Trophoblast cell (in vitro differentiated cells and primary cell): ENCODE results near the gene CBLIF.
"Not testable (repeated sequence)": the region's sequence is repeated elsewhere in the genome, so short reads cannot be mapped to it uniquely, and the experiment has no call there.

Experiments
- DNase-seq, 2 donors: peaks; one replicate each; pipeline ENCODE4 v3.0.0-alpha.2; 2016
- H2AFZ ChIP-seq: 2 replicates; pipeline ENCODE4 v1.6.1; 2013; ENCODE audit warnings: low read length, moderate library complexity, mild to moderate bottlenecking; ENCODE audit not compliant: insufficient read depth, poor library complexity
- H2AK5ac ChIP-seq: 2 replicates; pipeline ENCODE4 v1.6.1; 2013; ENCODE audit warnings: mild to moderate bottlenecking, low read length
- H2BK120ac ChIP-seq: 2 replicates; pipeline ENCODE4 v1.6.1; 2013; ENCODE audit warnings: low read length, mild to moderate bottlenecking, moderate library complexity; ENCODE audit not compliant: insufficient read depth, poor library complexity
- H2BK12ac ChIP-seq: 2 replicates; pipeline ENCODE4 v1.6.1; 2013; ENCODE audit warnings: mild to moderate bottlenecking, low read length, moderate library complexity
- H2BK5ac ChIP-seq: 2 replicates; pipeline ENCODE4 v1.6.1; 2013; ENCODE audit warnings: low read length, low read depth, moderate library complexity, mild to moderate bottlenecking; ENCODE audit not compliant: poor library complexity
- H3K14ac ChIP-seq: 2 replicates; pipeline ENCODE4 v1.6.1; 2013; ENCODE audit warnings: mild to moderate bottlenecking, low read length
- H3K18ac ChIP-seq: 2 replicates; pipeline ENCODE4 v1.6.1; 2013; ENCODE audit warnings: mild to moderate bottlenecking, low read length
- H3K23ac ChIP-seq: 2 replicates; pipeline ENCODE4 v1.6.1; 2013; ENCODE audit warnings: low read length
- H3K27ac ChIP-seq: 2 replicates; pipeline ENCODE4 v1.5.1; 2013; ENCODE audit warnings: low read depth, mild to moderate bottlenecking, inconsistent platforms, low read length, moderate library complexity
- H3K27me3 ChIP-seq: 2 replicates; pipeline ENCODE4 v1.6.1; 2013; ENCODE audit warnings: inconsistent platforms, mild to moderate bottlenecking, low read length, moderate library complexity; ENCODE audit not compliant: insufficient read depth
- H3K36me3 ChIP-seq, 2 experiments: 1 replicate in 1 of 2; 2 replicates in 1 of 2; pipeline ENCODE4 v1.6.1; 2013; ENCODE audit warnings: low read length in 2 of 2, mild to moderate bottlenecking in 2 of 2, moderate library complexity in 1 of 2; ENCODE audit not compliant: insufficient read depth in 2 of 2, control insufficient read depth in 1 of 2
- H3K4ac ChIP-seq: 2 replicates; pipeline ENCODE4 v1.6.1; 2013; ENCODE audit warnings: low read depth, mild to moderate bottlenecking, low read length, moderate library complexity
- H3K4me1 ChIP-seq, 2 experiments: 1 replicate in 1 of 2; 2 replicates in 1 of 2; pipeline ENCODE4 v1.6.1; 2013; ENCODE audit warnings: low read length in 2 of 2, mild to moderate bottlenecking in 2 of 2, moderate library complexity in 1 of 2; ENCODE audit not compliant: insufficient read depth in 2 of 2, control insufficient read depth in 1 of 2
- H3K4me2 ChIP-seq: 2 replicates; pipeline ENCODE4 v1.6.1; 2013; ENCODE audit warnings: inconsistent platforms, mild to moderate bottlenecking, low read length, moderate library complexity
- H3K4me3 ChIP-seq: 2 replicates; pipeline ENCODE4 v1.5.1; 2013; ENCODE audit warnings: mild to moderate bottlenecking, low read depth, low read length, inconsistent platforms
- H3K79me1 ChIP-seq: one replicate; pipeline ENCODE4 v1.6.1; 2013; ENCODE audit warnings: low read length
- H3K79me2 ChIP-seq: 2 replicates; pipeline ENCODE4 v1.6.1; 2013; ENCODE audit warnings: low read length, mild to moderate bottlenecking; ENCODE audit not compliant: control insufficient read depth, insufficient read depth, poor library complexity
- H3K9ac ChIP-seq: 2 replicates; pipeline ENCODE4 v1.6.1; 2013; ENCODE audit warnings: mild to moderate bottlenecking, low read length
- H3K9me3 ChIP-seq: 2 replicates; pipeline ENCODE4 v1.6.1; 2013; ENCODE audit warnings: low read depth, mild to moderate bottlenecking, control low read depth, inconsistent platforms, low read length; ENCODE audit not compliant: insufficient read depth
- H4K12ac ChIP-seq: 2 replicates; pipeline ENCODE4 v1.6.1; 2013; ENCODE audit warnings: low read depth, mild to moderate bottlenecking, low read length, moderate library complexity
- H4K8ac ChIP-seq: 2 replicates; pipeline ENCODE4 v1.6.1; 2013; ENCODE audit warnings: low read depth, mild to moderate bottlenecking, low read length, moderate library complexity
- H4K91ac ChIP-seq: one replicate; pipeline ENCODE4 v1.6.1; 2013; ENCODE audit warnings: low read depth, mild to moderate bottlenecking, low read length, moderate library complexity
- WGBS: extraction: QIAGEN DNeasy Blood & Tissue Kit; methylation state at CpG from one replicate; pipeline ENCODE4 v1.1.7; 2013; ENCODE audit warnings: missing lambda C conversion rate; ENCODE audit not compliant: insufficient read length, insufficient coverage; ENCODE audit errors: extremely low coverage; 5-methylcytosine and 5-hydroxymethylcytosine counted together

Gene CBLIF

GRCh38 chr11:59857439-59858434 lies 12.4 kb upstream of the CBLIF start:
- Histone ChIP-seq H4K91ac (no peak overlapping the region), H4K8ac (no peak overlapping the region), H2BK120ac (no peak overlapping the region), H3K79me1 (no peaks in the 10 kb centered on the region), H3K36me3 (no peaks in the 10 kb centered on the region), H3K9ac (no peak overlapping the region), H2AK5ac (no peak overlapping the region), H3K18ac (no peak overlapping the region), H3K4me1 (peaks cover 3 to 4% of the 10 kb centered on the region in 2 experiments), H3K14ac (no peak overlapping the region), H4K12ac (no peak overlapping the region), H2BK12ac (no peak overlapping the region), H3K27ac (no peak overlapping the region), H3K4ac (no peak overlapping the region), H3K23ac (no peak overlapping the region), H3K4me2 (no peak overlapping the region), H3K4me3 (no peak overlapping the region), H3K79me2 (no peaks in the 10 kb centered on the region), H2AFZ (no peak overlapping the region), H2BK5ac (no peak overlapping the region), H3K9me3 (no peaks in the 10 kb centered on the region), H3K27me3 (no peaks in the 10 kb centered on the region)
- no CpG with 5 or more reads among the region's 10 CpGs for WGBS
- DNase-seq: peak; percentile 57 to 80

GRCh38 chr11:59854871-59855270 lies 9.6 kb upstream of the CBLIF start:
- no peak overlapping the region for H3K9ac ChIP-seq
- H3K4me2 ChIP-seq: no peak overlapping the region
- WGBS: no CpG with 5 or more reads among the region's 2 CpGs
- no peaks in the 10 kb centered on the region for H3K9me3 ChIP-seq
- H3K79me2 ChIP-seq: no peaks in the 10 kb centered on the region
- no peak overlapping the region for H2BK12ac ChIP-seq
- no peak overlapping the region for H2BK120ac ChIP-seq
- no peak overlapping the region for H3K18ac ChIP-seq
- H2AK5ac ChIP-seq: no peak overlapping the region
- no peaks in the 10 kb centered on the region for H3K27me3 ChIP-seq
- no peak for DNase-seq
- no peaks in the 10 kb centered on the region for H3K79me1 ChIP-seq
- H4K91ac ChIP-seq: no peak overlapping the region
- no peak overlapping the region for H2AFZ ChIP-seq
- no peak overlapping the region for H4K8ac ChIP-seq
- peaks cover 3 to 4% of the 10 kb centered on the region in 2 experiments for H3K4me1 ChIP-seq
- no peak overlapping the region for H2BK5ac ChIP-seq
- H3K4me3 ChIP-seq: no peak overlapping the region
- no peak overlapping the region for H3K27ac ChIP-seq
- no peak overlapping the region for H3K14ac ChIP-seq
- H3K23ac ChIP-seq: no peak overlapping the region
- H3K36me3 ChIP-seq: no peaks in the 10 kb centered on the region
- H3K4ac ChIP-seq: no peak overlapping the region
- no peak overlapping the region for H4K12ac ChIP-seq

DNA sequence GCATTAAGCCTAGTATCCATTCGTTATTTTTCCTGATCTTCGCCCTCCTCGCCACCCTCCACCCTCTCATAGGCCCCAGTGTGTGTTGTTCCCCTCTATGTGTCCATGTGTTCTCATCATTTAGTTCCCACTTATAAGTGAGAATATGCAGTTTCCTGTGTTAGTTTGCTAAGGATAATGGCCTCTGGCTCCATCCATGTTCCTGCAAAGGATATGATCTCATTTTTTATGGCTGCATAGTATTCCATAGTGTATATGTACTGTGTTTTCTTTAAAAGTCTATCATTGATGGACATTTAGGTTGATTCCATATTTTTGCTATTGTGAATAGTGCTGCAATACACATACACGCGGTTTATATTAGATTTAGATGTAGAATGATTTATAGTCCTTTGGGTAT lies 6.1 kb upstream of the CBLIF start:
- not testable (repeated sequence) for H3K18ac ChIP-seq, H2AFZ ChIP-seq, H2BK120ac ChIP-seq, H3K4ac ChIP-seq, H3K27me3 ChIP-seq, H4K12ac ChIP-seq, H4K91ac ChIP-seq, H2AK5ac ChIP-seq, H2BK5ac ChIP-seq, H3K27ac ChIP-seq, H3K4me1 ChIP-seq, H3K23ac ChIP-seq, H3K14ac ChIP-seq, H3K79me1 ChIP-seq, H4K8ac ChIP-seq, H3K9me3 ChIP-seq, H3K9ac ChIP-seq, H3K36me3 ChIP-seq, H3K4me2 ChIP-seq, H3K79me2 ChIP-seq, DNase-seq, H2BK12ac ChIP-seq, H3K4me3 ChIP-seq
- WGBS: no CpG with 5 or more reads among the region's 5 CpGs

DNA sequence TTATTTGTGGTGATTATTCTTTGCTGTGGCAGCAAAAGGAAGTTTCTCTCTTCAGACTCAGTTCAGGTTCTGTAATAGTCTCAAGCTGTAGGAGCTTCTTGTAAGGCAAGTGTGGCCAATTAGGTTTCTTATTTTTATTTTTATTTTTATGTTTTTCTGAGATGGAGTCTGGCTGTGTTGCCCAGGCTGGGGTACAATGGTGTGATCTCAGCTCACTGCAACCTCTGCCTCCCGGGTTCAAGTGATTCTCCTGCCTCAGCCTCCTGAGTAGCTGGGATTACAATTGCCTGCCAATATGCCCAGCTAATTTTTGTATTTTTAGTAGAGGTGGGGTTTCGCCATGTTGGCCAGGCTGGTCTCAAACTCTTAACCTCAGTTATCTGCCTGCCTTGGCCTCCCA lies 4.3 kb upstream of the CBLIF start:
- H3K79me1 ChIP-seq, H2AK5ac ChIP-seq, H3K23ac ChIP-seq, H3K4me2 ChIP-seq, H4K91ac ChIP-seq, H2BK120ac ChIP-seq, H3K14ac ChIP-seq, H2BK12ac ChIP-seq, H3K79me2 ChIP-seq, H3K9ac ChIP-seq, DNase-seq, H4K12ac ChIP-seq, H4K8ac ChIP-seq, H3K9me3 ChIP-seq, H3K4me3 ChIP-seq, H3K27me3 ChIP-seq, H3K18ac ChIP-seq, H3K36me3 ChIP-seq, H2BK5ac ChIP-seq, H3K4me1 ChIP-seq, H2AFZ ChIP-seq, H3K4ac ChIP-seq, H3K27ac ChIP-seq: not testable (repeated sequence)
- WGBS: no CpG with 5 or more reads among the region's 2 CpGs
